Mesendoderm (in vitro differentiated cells): Measurements from ENCODE around the gene ACTMAP.
"Not testable (repeated sequence)": the region's sequence is repeated elsewhere in the genome, so short reads cannot be mapped to it uniquely, and the experiment has no call there.

Experiments
- DNase-seq: peaks from one replicate; pipeline ENCODE4 v3.0.0; 2013
- H2AK5ac ChIP-seq: 2 replicates; pipeline ENCODE4 v1.6.1; 2013; ENCODE audit warnings: low read length, inconsistent platforms
- H2BK120ac ChIP-seq: 2 replicates; pipeline ENCODE4 v1.6.1; 2013; ENCODE audit warnings: low read depth, mild to moderate bottlenecking, low read length, moderate library complexity, mixed read lengths
- H2BK15ac ChIP-seq: replicated peaks from 2 replicates; pipeline ENCODE4 v1.6.1; 2013; ENCODE audit warnings: low read depth, mild to moderate bottlenecking, moderate library complexity
- H2BK5ac ChIP-seq: 2 replicates; pipeline ENCODE4 v1.6.1; 2013; ENCODE audit warnings: low read length, inconsistent platforms
- H3K18ac ChIP-seq: 2 replicates; pipeline ENCODE4 v1.6.1; 2013; ENCODE audit warnings: mild to moderate bottlenecking, low read length, mixed read lengths
- H3K23ac ChIP-seq: one replicate; pipeline ENCODE4 v1.6.1; 2013; ENCODE audit warnings: low read length
- H3K27ac ChIP-seq: 2 replicates; pipeline ENCODE4 v1.5.1; 2013; ENCODE audit warnings: low read depth, mild to moderate bottlenecking, inconsistent platforms, low read length, moderate library complexity
- H3K27me3 ChIP-seq: 2 replicates; pipeline ENCODE4 v1.6.1; 2013; ENCODE audit warnings: low read length, control low read depth, mild to moderate bottlenecking, inconsistent platforms; ENCODE audit not compliant: insufficient read depth, poor library complexity
- H3K36me3 ChIP-seq: 2 replicates; pipeline ENCODE4 v1.6.1; 2013; ENCODE audit warnings: low read length, inconsistent platforms; ENCODE audit not compliant: control insufficient read depth, insufficient read depth
- H3K4ac ChIP-seq: one replicate; pipeline ENCODE4 v1.6.1; 2013; ENCODE audit warnings: low read depth, mild to moderate bottlenecking, low read length, moderate library complexity
- H3K4me1 ChIP-seq: 2 replicates; pipeline ENCODE4 v1.6.1; 2013; ENCODE audit warnings: low read depth, low read length, inconsistent platforms; ENCODE audit not compliant: control insufficient read depth
- H3K4me2 ChIP-seq: 2 replicates; pipeline ENCODE4 v1.6.1; 2013; ENCODE audit warnings: low read length
- H3K4me3 ChIP-seq: 2 replicates; pipeline ENCODE4 v1.5.1; 2013; ENCODE audit warnings: mild to moderate bottlenecking, low read length
- H3K56ac ChIP-seq: one replicate; pipeline ENCODE4 v1.6.1; 2013; ENCODE audit warnings: low read length
- H3K79me1 ChIP-seq: 2 replicates; pipeline ENCODE4 v1.6.1; 2013; ENCODE audit warnings: low read length, inconsistent platforms
- H3K79me2 ChIP-seq: 2 replicates; pipeline ENCODE4 v1.6.1; 2013; ENCODE audit warnings: mild to moderate bottlenecking, low read length; ENCODE audit not compliant: control insufficient read depth, insufficient read depth
- H3K9ac ChIP-seq: 2 replicates; pipeline ENCODE4 v1.6.1; 2013; ENCODE audit warnings: low read length, inconsistent platforms
- H4K5ac ChIP-seq: one replicate; pipeline ENCODE4 v1.6.1; 2013; ENCODE audit warnings: low read length
- H4K8ac ChIP-seq: one replicate; pipeline ENCODE4 v1.6.1; 2013; ENCODE audit warnings: low read depth, mild to moderate bottlenecking, control low read depth, low read length, moderate library complexity
- WGBS: extraction: QIAGEN DNeasy Blood & Tissue Kit; methylation state at CpG from one replicate; pipeline ENCODE4 v1.1.7; 2013; ENCODE audit warnings: low lambda C conversion rate, missing lambda C conversion rate; ENCODE audit not compliant: insufficient coverage; ENCODE audit errors: extremely low coverage; 5-methylcytosine and 5-hydroxymethylcytosine counted together

Gene ACTMAP

GRCh38 chr19:40784146-40784545, 33.9 kb upstream of the ACTMAP start:
- H3K27ac ChIP-seq, H4K5ac ChIP-seq, H2BK15ac ChIP-seq, H3K56ac ChIP-seq, H2BK120ac ChIP-seq, H2AK5ac ChIP-seq, H3K27me3 ChIP-seq, H3K4me2 ChIP-seq, DNase-seq, H3K79me2 ChIP-seq, H3K9ac ChIP-seq, H3K36me3 ChIP-seq, H3K23ac ChIP-seq, H3K79me1 ChIP-seq, H4K8ac ChIP-seq, H3K4ac ChIP-seq, H2BK5ac ChIP-seq, H3K4me1 ChIP-seq, H3K18ac ChIP-seq, H3K4me3 ChIP-seq: not testable (repeated sequence)
- WGBS = no CpG with 5 or more reads among the region's 2 CpGs

- no peak overlapping the region for H4K5ac ChIP-seq
- no peaks in the 10 kb centered on the region for H3K79me1 ChIP-seq
- DNase-seq = no peak
Observed at GRCh38 chr19:40783711-40784110, 33.4 kb upstream of the ACTMAP start.

GRCh38 chr19:40781140-40781539, 30.9 kb upstream of the ACTMAP start:
- Histone ChIP-seq H4K5ac (no peak overlapping the region), H3K18ac (no peak overlapping the region), H3K27me3 (no peaks in the 10 kb centered on the region), H3K4me2 (no peak overlapping the region), H2BK120ac (no peak overlapping the region), H3K23ac (peak overlapping the region; percentile 89), H3K79me2 (no peaks in the 10 kb centered on the region), H3K79me1 (no peaks in the 10 kb centered on the region), H3K4ac (no peak overlapping the region), H2BK5ac (no peak overlapping the region), H3K36me3 (no peaks in the 10 kb centered on the region), H2AK5ac (no peak overlapping the region), H3K56ac (no peak overlapping the region), H4K8ac (no peak overlapping the region), H3K4me3 (no peak overlapping the region), H3K9ac (no peak overlapping the region), H2BK15ac (no peak overlapping the region), H3K4me1 (peaks cover 5% of the 10 kb centered on the region), H3K27ac (no peak overlapping the region)
- no peak for DNase-seq
- no CpG with 5 or more reads among the region's 7 CpGs for WGBS

More at GRCh38 chr19:40783711-40784110, 33.4 kb upstream of the ACTMAP start:
- Histone ChIP-seq H3K79me2 (no peaks in the 10 kb centered on the region), H3K36me3 (no peaks in the 10 kb centered on the region), H3K56ac (no peak overlapping the region), H3K9ac (no peak overlapping the region), H3K4ac (no peak overlapping the region), H2BK120ac (no peak overlapping the region), H3K27ac (no peak overlapping the region), H2AK5ac (no peak overlapping the region), H3K4me1 (peaks cover 2% of the 10 kb centered on the region), H3K23ac (no peak overlapping the region), H3K18ac (no peak overlapping the region), H3K27me3 (no peaks in the 10 kb centered on the region), H3K4me3 (no peak overlapping the region), H2BK15ac (no peak overlapping the region), H3K4me2 (no peak overlapping the region), H4K8ac (no peak overlapping the region), H2BK5ac (no peak overlapping the region)
- no CpG with 5 or more reads among the region's 14 CpGs for WGBS

DNA sequence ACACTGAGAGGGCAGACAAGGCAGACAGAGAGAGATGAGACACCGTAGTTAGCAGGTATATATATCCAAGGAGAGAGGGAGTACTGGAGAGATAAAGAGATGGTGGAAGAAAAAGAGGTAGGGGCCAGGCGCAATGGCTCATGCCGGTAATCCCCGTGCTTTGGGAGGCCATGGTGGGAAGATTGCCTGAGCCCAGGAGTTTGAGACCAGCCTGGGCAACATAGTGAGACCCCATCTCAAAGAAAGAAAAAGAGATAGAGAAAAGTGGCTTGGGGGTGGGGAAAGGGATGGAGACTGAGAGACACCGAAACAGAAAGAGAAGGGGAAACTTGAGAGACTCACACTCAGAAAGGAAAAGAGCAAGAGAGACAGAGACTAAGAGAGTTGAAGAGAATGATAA, 30.3 kb upstream of the ACTMAP start:
- Histone ChIP-seq H3K18ac (no peak overlapping the region), H2AK5ac (no peak overlapping the region), H3K4ac (no peak overlapping the region), H4K8ac (no peak overlapping the region), H2BK15ac (no peak overlapping the region), H3K79me1 (no peaks in the 10 kb centered on the region), H3K56ac (no peak overlapping the region), H3K4me1 (peaks cover 5% of the 10 kb centered on the region), H2BK120ac (no peak overlapping the region), H3K23ac (no peak overlapping the region), H3K4me2 (no peak overlapping the region), H2BK5ac (no peak overlapping the region), H3K36me3 (no peaks in the 10 kb centered on the region), H3K4me3 (no peak overlapping the region), H3K27me3 (no peaks in the 10 kb centered on the region), H3K27ac (no peak overlapping the region), H3K9ac (no peak overlapping the region), H3K79me2 (no peaks in the 10 kb centered on the region), H4K5ac (no peak overlapping the region)
- WGBS = no CpG with 5 or more reads among the region's 5 CpGs
- no peak for DNase-seq

DNA sequence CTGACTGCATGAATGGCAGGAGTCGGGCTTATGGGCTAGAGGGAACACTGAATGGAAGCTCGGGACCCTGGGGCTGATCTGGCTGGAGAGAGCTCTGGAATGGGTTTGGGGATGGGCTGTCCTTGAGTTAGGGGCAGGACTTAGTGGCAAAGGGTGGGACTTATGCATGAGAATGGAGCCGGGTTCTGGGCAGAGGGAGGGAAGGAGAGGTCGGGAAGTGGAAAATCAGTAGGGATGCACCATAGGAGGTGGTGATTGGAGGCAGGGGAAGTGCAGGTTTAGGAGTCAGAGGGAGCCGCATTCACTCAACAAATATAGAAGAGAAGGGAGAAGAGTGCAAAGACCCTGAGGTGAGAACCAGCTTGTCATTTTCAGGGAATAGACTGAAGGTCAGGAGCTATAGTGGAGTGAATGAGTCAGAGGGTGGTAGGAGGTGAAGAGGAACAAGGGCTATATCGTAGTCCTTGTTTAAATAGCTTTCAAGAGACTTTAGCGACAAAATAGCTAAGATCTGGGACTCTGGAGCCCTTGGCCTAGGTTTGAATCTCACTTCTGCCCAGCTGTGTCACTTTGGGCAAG, 28.5 kb upstream of the ACTMAP start:
- Histone ChIP-seq H3K18ac (no peak overlapping the region), H3K4me2 (peak overlapping the region; percentile 84), H2AK5ac (no peak overlapping the region), H4K5ac (no peak overlapping the region), H3K27ac (peak overlapping the region; percentile 96), H3K4me3 (peak overlapping the region; percentile 38), H2BK15ac (no peak overlapping the region), H3K9ac (peak overlapping the region; percentile 74), H3K36me3 (no peaks in the 10 kb centered on the region), H3K4ac (no peak overlapping the region), H3K27me3 (no peaks in the 10 kb centered on the region), H3K79me1 (no peaks in the 10 kb centered on the region), H3K23ac (no peak overlapping the region), H2BK120ac (no peak overlapping the region), H4K8ac (no peak overlapping the region), H3K79me2 (no peaks in the 10 kb centered on the region), H2BK5ac (no peak overlapping the region), H3K56ac (peak overlapping the region; percentile 87), H3K4me1 (peaks cover 5% of the 10 kb centered on the region)
- DNase-seq = no peak
- WGBS = no CpG with 5 or more reads among the region's 7 CpGs
